A549 (cell line): ENCODE results near the gene CUX1. TPM values are rescaled to one million over a fixed set of nuclear protein-coding genes. Genes with fewer than 3 reads are reported as not detected.

Source experiments
- ATAC-seq, 2 experiments: fragments of 200-7000 bp in 1 of 2; fragments of >200 bp in 1 of 2; cut with Nextera tagmentation in 1 of 2; cut with Tn5 transposase in 1 of 2; 3 replicates each; pipeline versions ENCODE4 v1.8.0 to v1.9.1; 2018 to 2020; ENCODE audit warnings: mild to moderate bottlenecking in 1 of 2, moderate library complexity in 1 of 2
- CTCF ChIA-PET: fragments of 300-600 bp; sonication (Branson Sonifier 250); formaldehyde crosslinking; extraction: SDS; loops from one replicate; lab custom pipeline; 2021; ENCODE audit warnings: antibody characterized with exemption, inconsistent platforms; lab: Yijun Ruan, JAX
- POLR2A ChIA-PET: fragments of 350-600 bp; formaldehyde crosslinking; extraction: SDS; loops from one replicate; lab custom pipeline; 2021; ENCODE audit warnings: antibody characterized with exemption, inconsistent platforms; lab: Yijun Ruan, JAX
- DNase-seq, 2 experiments: peaks; one replicate each; pipeline versions ENCODE4 v3.0.0 to v3.0.0-alpha.2; 2011 to 2016; ENCODE audit warnings: low read depth in 1 of 2, low spot score in 1 of 2
- FAIRE-seq: peaks from 2 replicates; lab custom pipeline; 2011; peaks lifted over from hg19 to GRCh38; lab: Jason Lieb, UNC
- H3K27ac ChIP-seq, 2 experiments: fragments of >200 bp; sonication (Bioruptor Twin); formaldehyde crosslinking; 3 replicates each; pipeline ENCODE4 v1.5.1; 2016 to 2017
- H3K4me1 ChIP-seq: fragments of >200 bp; sonication (Bioruptor Twin); formaldehyde crosslinking; 3 replicates; pipeline ENCODE4 v1.6.1; 2016
- H3K4me2 ChIP-seq: fragments of >200 bp; sonication (Bioruptor Twin); formaldehyde crosslinking; 3 replicates; pipeline ENCODE4 v1.6.1; 2016
- H3K4me3 ChIP-seq: fragments of >200 bp; sonication (Bioruptor Twin); formaldehyde crosslinking; 3 replicates; pipeline ENCODE4 v1.5.1; 2016
- H3K9me3 ChIP-seq: fragments of >200 bp; sonication (Bioruptor Twin); formaldehyde crosslinking; 3 replicates; pipeline ENCODE4 v1.6.1; 2016
- BCL3 ChIP-seq: fragments of >200 bp; sonication (Bioruptor Twin); formaldehyde crosslinking; IDR thresholded peaks from 3 replicates; pipeline ENCODE4 v1.6.1; 2016
- BHLHE40 ChIP-seq: IDR thresholded peaks from 2 replicates; pipeline ENCODE4 v1.6.1; 2012; ENCODE audit warnings: low read depth, low read length, inconsistent platforms
- CBX8 ChIP-seq: fragments of 200-600 bp; sonication (generic); IDR thresholded peaks from 2 replicates; pipeline ENCODE4 v1.6.1; 2016
- CHD2 ChIP-seq: fragments of 150-350 bp; IDR thresholded peaks from 2 replicates; pipeline ENCODE4 v1.6.1; 2014; ENCODE audit warnings: low read length; ENCODE audit not compliant: partially characterized antibody
- CHD4 ChIP-seq: fragments of 200-600 bp; sonication (generic); IDR thresholded peaks from 2 replicates; pipeline ENCODE4 v1.6.1; 2016; ENCODE audit warnings: antibody characterized with exemption, mild to moderate bottlenecking, borderline replicate concordance
- E2F6 ChIP-seq: IDR thresholded peaks from 2 replicates; pipeline ENCODE4 v1.6.1; 2012; ENCODE audit warnings: low read depth, borderline replicate concordance
- HMGXB4 ChIP-seq: fragments of 250-450 bp; sonication (Bioruptor Pico); IDR thresholded peaks from 2 replicates; pipeline ENCODE4 v1.5.0; 2021; ENCODE audit warnings: mild to moderate bottlenecking, moderate library complexity, borderline replicate concordance
- HOXA7 ChIP-seq: fragments of 250-450 bp; sonication (Bioruptor Pico); IDR thresholded peaks from 2 replicates; pipeline ENCODE4 v1.5.0; 2020; ENCODE audit warnings: mild to moderate bottlenecking, moderate library complexity
- HOXB13 ChIP-seq: fragments of 250-450 bp; sonication (Bioruptor Pico); IDR thresholded peaks from 2 replicates; pipeline ENCODE4 v1.5.0; 2020; ENCODE audit warnings: low read depth, mild to moderate bottlenecking, moderate library complexity
- JUNB ChIP-seq: fragments of >200 bp; sonication (Bioruptor Twin); formaldehyde crosslinking; IDR thresholded peaks from 2 replicates; pipeline ENCODE4 v1.6.1; 2016
- KDM5A ChIP-seq: fragments of 200-600 bp; sonication (generic); IDR thresholded peaks from 2 replicates; pipeline ENCODE4 v1.6.1; 2016; ENCODE audit warnings: antibody characterized with exemption, mild to moderate bottlenecking
- MAFK ChIP-seq: fragments of 450-650 bp; IDR thresholded peaks from 2 replicates; pipeline ENCODE4 v1.6.1; 2014; ENCODE audit not compliant: partially characterized antibody
- MAZ ChIP-seq: fragments of 150-350 bp; IDR thresholded peaks from 2 replicates; pipeline ENCODE4 v1.6.1; 2014; ENCODE audit warnings: antibody characterized with exemption, low read depth, low read length, borderline replicate concordance
- MYC ChIP-seq: IDR thresholded peaks from 2 replicates; pipeline ENCODE4 v1.6.1; 2012; ENCODE audit warnings: mild to moderate bottlenecking, inconsistent platforms, low read length, improper control_type of control experiment, borderline replicate concordance
- NR3C1 ChIP-seq: fragments of >200 bp; sonication (Bioruptor Twin); formaldehyde crosslinking; IDR thresholded peaks from 3 replicates; pipeline ENCODE4 v1.6.1; 2017
- PBX3 ChIP-seq: IDR thresholded peaks from 2 replicates; pipeline ENCODE4 v1.6.1; 2012
- RAD21 ChIP-seq, 2 experiments: fragments of >200 bp in 1 of 2; sonication (Bioruptor Twin) in 1 of 2; formaldehyde crosslinking in 1 of 2; IDR thresholded peaks in 1 of 2; conservative IDR thresholded peaks in 1 of 2; 2 replicates in 1 of 2; 3 replicates in 1 of 2; pipeline ENCODE4 v1.6.1; 2012 to 2018; ENCODE audit warnings: inconsistent platforms in 1 of 2
- RARB ChIP-seq: fragments of 250-450 bp; sonication (Bioruptor Pico); IDR thresholded peaks from 2 replicates; pipeline ENCODE4 v1.8.0; 2021; ENCODE audit warnings: mild to moderate bottlenecking, moderate library complexity
- RNF2 ChIP-seq: fragments of 200-600 bp; sonication (generic); IDR thresholded peaks from 2 replicates; pipeline ENCODE4 v1.6.1; 2016; ENCODE audit warnings: low read depth, mild to moderate bottlenecking, antibody characterized with exemption, moderate library complexity, borderline replicate concordance
- ZC3H11A ChIP-seq: fragments of 450-650 bp; IDR thresholded peaks from 2 replicates; pipeline ENCODE4 v1.6.1; 2014; ENCODE audit warnings: antibody characterized with exemption, mild to moderate bottlenecking
- ZFP36 ChIP-seq: fragments of 450-650 bp; IDR thresholded peaks from 2 replicates; pipeline ENCODE4 v1.6.1; 2014; ENCODE audit warnings: borderline replicate concordance; ENCODE audit not compliant: partially characterized antibody
- WGBS: methylation state at CpG from one replicate; pipeline ENCODE4 v1.1.6; 2017; ENCODE audit errors: missing lambda C conversion rate; 5-methylcytosine and 5-hydroxymethylcytosine counted together
- polyA plus RNA-seq, 4 experiments: library from polyadenylated mRNA; depleted of rRNA in 3 of 4; stranded (reverse); fragments of >200 nt; fragmentation: RNase III in 1 of 4; extraction: RNeasy Plus Mini Kit Qiagen cat#74134 plus additional on column Dnase treatment in 1 of 4; gene quantifications; 2 replicates in 3 of 4; 3 replicates in 1 of 4; pipeline ENCODE4 v1.2.3, GENCODE V29; 2011 to 2017

The CUX1 gene
- polyA plus RNA-seq, 2 of the 4 experiments (the other 2 are of a cell fraction) = 32.7 to 33.4 TPM

GRCh38 chr7:101999393-101999792, 182.0 kb downstream of the CUX1 start (continued):
- TF ChIP-seq BCL3 = no peak

GRCh38 chr7:102000123-102000522, 182.7 kb downstream of the CUX1 start:
- Histone ChIP-seq H3K9me3 (no peaks in the 10 kb centered on the region), H3K27ac (no peak overlapping the region), H3K4me1 (peaks cover 14% of the 10 kb centered on the region), H3K4me3 (no peak overlapping the region), H3K4me2 (no peak overlapping the region)
- no peak for FAIRE-seq
- TF ChIP-seq PBX3 = no peak
- no peak for TF ChIP-seq E2F6
- TF ChIP-seq BHLHE40 = no peak
- WGBS = 95% methylated on average over 9 of the region's 9 CpGs
- ATAC-seq = no peak
- CTCF ChIA-PET = interaction anchor here (1.4 to 1.8 kb wide), 3 partner anchors 14 to 58 kb away, joined by 3 to 5 read pairs (median 3); no protein-coding TSS in a partner anchor
- POLR2A ChIA-PET = no interaction called here
- DNase-seq = no peak

GRCh38 chr7:102004229-102004628, 186.8 kb downstream of the CUX1 start:
- H3K4me3 ChIP-seq = no peak overlapping the region
- ATAC-seq = no peak
- POLR2A ChIA-PET = no interaction called here
- DNase-seq = no peak
- TF ChIP-seq PBX3 = no peak
- no peak for TF ChIP-seq KDM5A
- no peak for TF ChIP-seq MAZ
- TF ChIP-seq RNF2 = no peak
- no peak for TF ChIP-seq MAFK
- no peak for TF ChIP-seq JUNB
- no peak for TF ChIP-seq CHD4
- H3K9me3 ChIP-seq = no peaks in the 10 kb centered on the region
- peaks cover 26% of the 10 kb centered on the region for H3K4me1 ChIP-seq
- H3K4me2 ChIP-seq = 0 out of 3 replicates have a peak overlapping the region, but pooled peaks have one; percentile 22
- CTCF ChIA-PET = interaction anchor here (1.0 kb wide), 1 partner anchor 121 kb away, joined by 3 read pairs; no protein-coding TSS in a partner anchor
- peak overlapping the region in 1 of 2 experiments; percentile 27; a peak in 1 of 6 replicates for H3K27ac ChIP-seq
- FAIRE-seq = no peak
- 71% methylated on average over 4 of the region's 4 CpGs for WGBS

- DNase-seq (no peak), ATAC-seq (no peak), FAIRE-seq (no peak)
- Histone ChIP-seq H3K4me1 (peaks cover 30% of the 10 kb centered on the region), H3K4me2 (no peak overlapping the region), H3K9me3 (no peaks in the 10 kb centered on the region), H3K27ac (peak overlapping the region in 1 of 2 experiments; percentile 23; a peak in 1 of 6 replicates), H3K4me3 (no peak overlapping the region)
- WGBS = 92% methylated on average over 7 of the region's 7 CpGs
- POLR2A ChIA-PET = no interaction called here
- TF ChIP-seq MAZ (no peak), HOXA7 (no peak), ZFP36 (no peak), HMGXB4 (CRISPR knock-in tag) (no peak), CHD2 (no peak), BHLHE40 (no peak), NR3C1 (no peak), CBX8 (no peak), RNF2 (no peak), RAD21 (conservative IDR thresholded peaks at IDR 0.05 in 1 of 2, IDR thresholded peaks at IDR 0.05 in 1 of 2) (no peak), ZC3H11A (no peak), HOXB13 (no peak), MYC (no peak), RARB (CRISPR knock-in tag) (no peak), PBX3 (no peak)
- CTCF ChIA-PET = interaction anchor here (0.6 to 1.0 kb wide), 2 partner anchors 33 to 120 kb away, joined by 3 read pairs; no protein-coding TSS in a partner anchor
Observed at GRCh38 chr7:102004848-102005247, 187.4 kb downstream of the CUX1 start.
